ENCODE measurements around the gene ZC3H4. TPM values are rescaled to one million over a fixed set of nuclear protein-coding genes. Genes with fewer than 3 reads are reported as not detected.

Gene ZC3H4
- total and polyA plus RNA-seq, 9 donors: 10.7 to 58.2 (median 45.5) TPM

DNA sequence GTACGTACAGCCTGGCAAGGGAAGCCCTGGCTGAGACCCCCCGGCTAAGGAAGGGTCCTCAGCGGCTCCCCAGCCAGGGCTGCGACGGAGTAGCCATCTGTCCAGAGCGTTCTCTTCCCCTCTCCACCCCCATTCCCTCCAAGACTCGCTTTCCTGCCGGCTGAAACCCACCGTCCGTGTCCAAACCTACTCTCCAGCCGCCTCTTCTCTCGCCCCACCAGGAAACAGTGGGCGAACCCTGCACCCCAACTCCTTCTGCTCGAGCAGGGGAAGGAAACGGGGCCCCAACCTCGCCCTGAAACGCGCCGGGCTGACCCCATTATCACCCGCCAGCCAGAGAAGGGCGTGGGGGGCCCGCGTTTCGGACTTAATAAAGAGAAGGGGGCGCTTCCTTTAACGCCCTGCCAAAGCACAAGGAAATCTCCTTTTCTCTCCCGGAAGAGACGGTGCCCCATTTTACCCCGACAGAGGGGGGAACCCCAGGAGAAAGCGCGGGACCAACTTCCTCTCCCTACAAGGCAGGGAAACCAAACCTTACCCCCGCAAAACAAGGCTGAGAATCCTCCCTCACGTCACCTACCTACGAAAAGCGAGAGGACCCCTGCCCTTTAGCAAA, 2.5 kb downstream of the ZC3H4 start:
- Histone ChIP-seq H3K9me3 (no peaks in the 10 kb centered on the region), H3K4me1 (ENCODE audit: insufficient read depth) (peaks cover under 1% of the 10 kb centered on the region), H3K4me3 (peak overlapping the region; percentile 69), H3K27ac (peak overlapping the region; percentile 99 to 100), H3K36me3 (no peaks in the 10 kb centered on the region), H3K27me3 (no peaks in the 10 kb centered on the region)
- peak in 4 of 5 donors; percentile 38 to 60 (median 46) for DNase-seq
- intact Hi-C loops (cut with DNase I): loop anchor here in 2 of 4 donors (10.0 kb wide), 1 partner anchor 256 kb away; the partner anchor contains the start of gene AP2S1 (in 2 of the 2)
- TF ChIP-seq, protein P1, sequence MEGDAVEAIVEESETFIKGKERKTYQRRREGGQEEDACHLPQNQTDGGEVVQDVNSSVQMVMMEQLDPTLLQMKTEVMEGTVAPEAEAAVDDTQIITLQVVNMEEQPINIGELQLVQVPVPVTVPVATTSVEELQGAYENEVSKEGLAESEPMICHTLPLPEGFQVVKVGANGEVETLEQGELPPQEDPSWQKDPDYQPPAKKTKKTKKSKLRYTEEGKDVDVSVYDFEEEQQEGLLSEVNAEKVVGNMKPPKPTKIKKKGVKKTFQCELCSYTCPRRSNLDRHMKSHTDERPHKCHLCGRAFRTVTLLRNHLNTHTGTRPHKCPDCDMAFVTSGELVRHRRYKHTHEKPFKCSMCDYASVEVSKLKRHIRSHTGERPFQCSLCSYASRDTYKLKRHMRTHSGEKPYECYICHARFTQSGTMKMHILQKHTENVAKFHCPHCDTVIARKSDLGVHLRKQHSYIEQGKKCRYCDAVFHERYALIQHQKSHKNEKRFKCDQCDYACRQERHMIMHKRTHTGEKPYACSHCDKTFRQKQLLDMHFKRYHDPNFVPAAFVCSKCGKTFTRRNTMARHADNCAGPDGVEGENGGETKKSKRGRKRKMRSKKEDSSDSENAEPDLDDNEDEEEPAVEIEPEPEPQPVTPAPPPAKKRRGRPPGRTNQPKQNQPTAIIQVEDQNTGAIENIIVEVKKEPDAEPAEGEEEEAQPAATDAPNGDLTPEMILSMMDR (IDR thresholded peaks at IDR 0.05): no peak
- TF ChIP-seq EP300 (IDR thresholded peaks at IDR 0.05) (no peak), POLR2A (IDR thresholded peaks at IDR 0.05) (no peak)
- WGBS, 3 donors: 0% methylated on average over 35 of the region's 35 CpGs

DNA sequence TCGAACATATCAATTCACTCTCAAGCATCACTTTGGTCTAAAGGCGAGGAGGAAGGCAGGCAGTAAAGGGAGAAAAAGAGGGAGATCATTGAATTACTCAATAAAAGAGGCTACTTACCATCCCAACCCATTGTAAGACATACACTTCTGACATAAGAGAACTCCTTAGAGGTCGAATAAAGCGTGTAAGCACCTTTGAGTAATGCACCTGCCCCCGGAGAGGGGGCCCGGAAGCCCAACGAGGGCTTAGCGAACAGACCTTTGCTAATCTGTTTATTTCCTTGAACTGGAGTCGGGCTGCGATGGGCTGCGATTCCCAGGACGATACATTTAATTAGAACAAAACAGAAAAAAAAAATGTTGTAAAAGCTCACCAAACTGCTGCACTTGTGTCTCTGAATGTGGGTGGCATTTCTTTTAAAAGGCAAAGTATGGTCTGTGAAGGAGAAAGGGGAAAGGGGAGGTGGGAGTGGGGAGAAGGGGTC, 3.0 kb downstream of the ZC3H4 start:
- DNase-seq: no peak
- WGBS, 3 donors: 6 to 7% (median 6%) methylated on average over 12 of the region's 12 CpGs
- peaks cover 2% of the 10 kb centered on the region for H3K4me1 ChIP-seq (ENCODE audit: insufficient read depth)
- TF ChIP-seq POLR2A (IDR thresholded peaks at IDR 0.05) (no peak), EP300 (IDR thresholded peaks at IDR 0.05) (no peak)
- TF ChIP-seq, protein P1 (IDR thresholded peaks at IDR 0.05): no peak
- H3K36me3 ChIP-seq: no peaks in the 10 kb centered on the region
- H3K9me3 ChIP-seq: no peaks in the 10 kb centered on the region
- peak overlapping the region; percentile 99 to 100 for H3K27ac ChIP-seq
- intact Hi-C loops (cut with DNase I): loop anchor here in 2 of 4 donors (10.0 kb wide), 1 partner anchor 256 kb away; the partner anchor contains the start of gene AP2S1 (in 2 of the 2)
- H3K4me3 ChIP-seq: peak overlapping the region; percentile 69
- H3K27me3 ChIP-seq: no peaks in the 10 kb centered on the region

DNA sequence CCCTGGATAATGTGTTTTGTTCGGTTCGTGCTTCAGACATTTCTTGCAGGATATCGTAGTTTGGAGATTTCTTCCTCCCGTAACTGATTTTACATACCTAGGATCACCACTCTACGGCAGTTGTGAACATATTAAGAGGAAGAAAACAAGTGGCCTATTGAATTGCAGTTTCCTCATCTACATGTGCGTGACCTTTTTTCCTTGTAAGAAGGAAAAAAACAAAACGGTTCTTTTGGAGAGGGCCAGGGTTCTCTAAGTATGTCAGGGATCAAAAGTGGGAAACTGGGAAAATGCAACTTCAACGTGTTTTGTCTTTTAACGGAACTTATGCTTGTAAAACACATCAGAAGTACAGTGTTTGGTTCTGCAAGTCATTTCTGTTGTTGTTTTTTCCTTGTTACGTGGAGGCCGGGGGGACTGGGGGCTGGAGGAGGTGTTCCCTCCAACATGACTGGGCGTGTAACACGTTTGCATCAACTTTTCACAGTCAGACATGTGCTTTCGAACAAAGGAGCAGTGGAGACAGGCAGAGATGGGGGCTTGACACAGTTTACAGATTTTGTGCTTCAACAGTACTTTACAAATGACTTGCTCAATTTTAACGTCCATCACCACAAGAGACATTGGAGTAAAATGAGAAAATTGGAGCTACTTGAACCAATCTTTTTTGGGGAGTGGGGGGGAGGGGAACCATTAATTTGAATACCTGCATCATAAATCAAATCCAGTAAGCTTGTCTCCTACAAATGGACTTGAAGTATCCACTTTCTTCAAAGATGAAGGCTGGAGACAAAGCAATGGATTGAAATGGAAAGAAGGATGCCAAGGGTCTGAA, 3.8 kb downstream of the ZC3H4 start:
- WGBS, 3 donors: 9 to 20% (median 11%) methylated on average over 15 of the region's 15 CpGs
- intact Hi-C loops (cut with DNase I): loop anchor here in 2 of 4 donors (10.0 kb wide), 1 partner anchor 255 kb away; the partner anchor contains the start of gene AP2S1 (in 2 of the 2)
- Histone ChIP-seq H3K4me1 (ENCODE audit: insufficient read depth) (peaks cover 2% of the 10 kb centered on the region), H3K36me3 (no peaks in the 10 kb centered on the region), H3K27me3 (no peaks in the 10 kb centered on the region), H3K4me3 (peak overlapping the region; percentile 69), H3K9me3 (no peaks in the 10 kb centered on the region), H3K27ac (peak overlapping the region; percentile 99 to 100)
- DNase-seq: no peak
- TF ChIP-seq POLR2A (IDR thresholded peaks at IDR 0.05) (no peak), EP300 (IDR thresholded peaks at IDR 0.05) (no peak)
- TF ChIP-seq, protein P1 (IDR thresholded peaks at IDR 0.05): no peak

DNA sequence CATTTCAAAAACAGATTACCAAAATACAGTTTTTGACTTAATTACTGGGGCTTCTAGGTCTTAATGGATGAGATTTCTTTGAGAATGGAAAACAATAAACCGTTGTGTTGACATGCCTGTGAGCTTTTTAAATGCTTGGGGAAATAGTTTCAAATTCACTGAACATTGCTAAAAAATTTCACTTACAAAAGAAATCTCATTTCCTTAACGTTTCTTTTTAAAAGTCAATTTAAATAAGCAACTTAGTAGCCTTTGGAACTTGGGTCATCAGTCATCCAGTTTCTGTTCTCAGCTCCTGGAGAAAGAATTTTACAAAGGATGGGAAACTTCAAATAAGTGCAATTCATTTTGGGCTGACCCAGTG, 4.4 kb downstream of the ZC3H4 start:
- no peak overlapping the region for H3K4me3 ChIP-seq
- H3K9me3 ChIP-seq: no peaks in the 10 kb centered on the region
- 19 to 35% (median 19%) methylated on average over 2 of the region's 2 CpGs for WGBS, 3 donors
- TF ChIP-seq EP300 (IDR thresholded peaks at IDR 0.05): no peak
- TF ChIP-seq POLR2A (IDR thresholded peaks at IDR 0.05): no peak
- TF ChIP-seq, protein P1 (IDR thresholded peaks at IDR 0.05): no peak
- intact Hi-C loops (cut with DNase I): no loop called here
- no peaks in the 10 kb centered on the region for H3K27me3 ChIP-seq
- peak overlapping the region in 1 of 2 donors; percentile 99 for H3K27ac ChIP-seq
- H3K4me1 ChIP-seq (ENCODE audit: insufficient read depth): peaks cover 2% of the 10 kb centered on the region
- no peaks in the 10 kb centered on the region for H3K36me3 ChIP-seq
- DNase-seq: no peak
